Inferior parietal cortex (tissue), 1 donor: ENCODE results near the gene ACSS1.

Experiments
- DNase-seq: peaks from one replicate; pipeline ENCODE4 v3.0.0-alpha.2; 2016; ENCODE audit errors: extremely low spot score

The ACSS1 gene

GRCh38 chr20:24972341-24972740 lies 85.6 kb downstream of the ACSS1 start:
- DNase-seq = no peak

- no peak for DNase-seq
Observed at GRCh38 chr20:24971376-24972101, 86.4 kb downstream of the ACSS1 start.

GRCh38 chr20:24970754-24971153 lies 87.2 kb downstream of the ACSS1 start:
- DNase-seq = no peak

GRCh38 chr20:24970030-24970553 lies 87.8 kb downstream of the ACSS1 start:
- DNase-seq = no peak

DNA sequence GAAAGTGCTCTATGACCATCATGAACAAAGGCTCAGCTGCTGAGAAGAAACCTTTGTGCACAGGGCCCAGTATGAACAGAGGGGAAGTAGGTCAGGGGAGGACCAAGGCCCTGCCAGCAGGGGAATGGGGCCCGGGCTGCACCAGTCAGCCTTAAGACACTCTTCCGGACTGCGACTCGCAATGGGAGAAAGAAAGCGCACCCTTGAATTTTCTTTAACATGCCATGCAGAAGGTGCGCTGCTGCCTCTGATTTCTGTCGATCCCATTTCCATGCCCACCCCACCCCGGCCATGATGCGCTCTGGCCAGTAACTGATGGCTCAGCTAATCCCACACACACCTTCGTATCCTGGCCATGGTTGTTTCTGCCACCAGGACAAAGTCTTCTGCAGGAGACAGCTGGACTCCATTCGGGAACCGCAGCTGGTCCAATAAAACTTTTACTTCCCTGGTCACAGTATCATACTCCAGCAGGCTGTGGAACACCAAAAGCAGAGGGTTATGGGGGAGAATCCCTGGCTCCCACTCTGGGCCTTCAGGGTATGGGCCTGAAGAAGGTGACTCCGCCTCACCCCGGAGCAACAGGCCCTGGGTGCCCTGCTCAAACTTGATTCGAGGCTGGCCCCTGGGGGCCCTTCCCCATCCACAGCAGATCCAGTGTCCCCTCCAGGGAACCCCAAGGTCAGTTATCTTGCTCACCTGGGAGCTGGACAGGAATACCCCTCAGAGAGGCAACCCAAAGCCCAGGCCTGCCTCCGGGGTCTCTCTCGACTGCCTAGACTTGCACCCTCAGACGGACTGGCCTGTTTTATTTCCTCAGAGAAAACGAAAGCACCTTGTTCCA lies 88.5 kb downstream of the ACSS1 start:
- DNase-seq = no peak

DNA sequence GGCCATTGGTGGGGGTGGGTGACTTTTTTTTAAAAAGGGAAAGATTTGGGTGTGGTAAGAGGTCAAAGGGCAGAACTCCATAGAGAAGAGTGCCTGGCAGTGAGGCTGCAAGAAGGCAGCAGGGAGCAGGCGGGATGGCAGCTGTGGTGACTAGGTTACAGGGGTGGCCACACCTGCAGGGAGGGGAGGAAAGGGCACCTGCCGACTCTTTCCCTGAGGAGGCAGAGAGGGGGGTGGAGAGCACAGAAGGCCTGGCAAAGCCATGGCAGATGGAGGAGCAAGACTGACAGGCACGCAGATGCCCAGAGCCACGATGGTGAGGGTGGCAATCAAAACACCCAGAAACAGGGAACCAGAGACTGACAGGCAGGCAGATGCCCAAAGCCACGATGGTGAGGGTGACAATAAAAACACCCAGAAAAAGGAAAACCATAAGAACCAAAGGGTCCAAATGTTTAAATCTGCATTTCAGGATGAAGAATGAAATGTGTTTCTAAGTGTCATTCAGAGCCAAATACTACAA lies 89.6 kb downstream of the ACSS1 start:
- no peak for DNase-seq

DNA sequence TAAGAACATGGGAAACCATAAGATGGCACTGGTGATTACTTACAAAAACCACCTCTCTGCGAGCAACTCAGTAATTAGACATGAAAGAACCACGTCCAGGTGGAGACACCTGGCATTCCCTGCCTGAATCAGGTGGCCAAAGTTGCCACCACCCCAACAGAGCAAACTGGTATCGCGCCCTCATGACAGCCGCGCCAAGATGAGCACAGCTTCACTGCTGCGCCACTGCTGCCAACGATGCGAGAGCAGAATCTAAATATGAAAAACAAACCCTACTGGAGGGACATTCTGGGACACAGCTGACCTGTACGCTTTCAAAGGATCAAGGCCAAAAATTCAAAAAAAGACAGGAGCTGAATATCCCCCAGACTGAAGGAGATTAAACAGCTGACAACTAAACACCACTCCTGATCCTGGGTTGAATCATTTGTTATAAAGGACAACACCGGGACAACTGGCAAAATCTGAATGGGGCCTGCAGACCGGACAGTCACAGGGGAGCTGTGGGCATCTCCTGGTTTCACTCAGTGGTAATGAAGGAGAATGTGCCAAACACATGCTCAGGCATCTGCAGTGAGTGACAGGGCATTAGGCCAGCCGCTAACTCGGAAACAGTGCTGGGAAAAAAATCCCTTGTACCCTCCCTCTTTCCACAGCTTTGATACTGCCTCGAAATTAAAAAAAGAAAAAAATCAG lies 91.5 kb downstream of the ACSS1 start:
- DNase-seq = no peak

GRCh38 chr20:24965065-24965919 lies 92.6 kb downstream of the ACSS1 start:
- DNase-seq = no peak

GRCh38 chr20:24964506-24964840 lies 93.5 kb downstream of the ACSS1 start:
- no peak for DNase-seq

GRCh38 chr20:24963672-24964505 lies 94.0 kb downstream of the ACSS1 start:
- no peak for DNase-seq

DNA sequence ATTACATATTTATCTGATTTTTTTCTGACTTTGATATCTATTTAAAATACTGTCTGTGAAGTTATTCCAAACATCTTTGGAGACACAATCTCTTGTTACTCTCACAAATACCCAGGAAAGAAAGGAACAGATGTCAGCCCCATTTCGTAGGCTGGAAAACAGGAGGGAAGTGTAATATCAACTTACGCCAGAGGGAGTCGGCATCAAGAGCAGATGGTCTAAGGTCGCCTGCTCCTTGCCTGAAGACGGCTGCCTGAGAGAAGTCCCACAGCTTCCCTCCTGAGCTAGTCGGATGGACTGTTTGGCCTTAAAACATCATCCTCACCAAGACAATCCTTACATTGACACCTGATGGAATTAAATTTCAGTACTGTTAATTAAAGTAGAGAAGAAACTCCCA lies 95.4 kb downstream of the ACSS1 start:
- DNase-seq = no peak

GRCh38 chr20:24962182-24962492 lies 95.8 kb downstream of the ACSS1 start:
- DNase-seq = no peak

DNA sequence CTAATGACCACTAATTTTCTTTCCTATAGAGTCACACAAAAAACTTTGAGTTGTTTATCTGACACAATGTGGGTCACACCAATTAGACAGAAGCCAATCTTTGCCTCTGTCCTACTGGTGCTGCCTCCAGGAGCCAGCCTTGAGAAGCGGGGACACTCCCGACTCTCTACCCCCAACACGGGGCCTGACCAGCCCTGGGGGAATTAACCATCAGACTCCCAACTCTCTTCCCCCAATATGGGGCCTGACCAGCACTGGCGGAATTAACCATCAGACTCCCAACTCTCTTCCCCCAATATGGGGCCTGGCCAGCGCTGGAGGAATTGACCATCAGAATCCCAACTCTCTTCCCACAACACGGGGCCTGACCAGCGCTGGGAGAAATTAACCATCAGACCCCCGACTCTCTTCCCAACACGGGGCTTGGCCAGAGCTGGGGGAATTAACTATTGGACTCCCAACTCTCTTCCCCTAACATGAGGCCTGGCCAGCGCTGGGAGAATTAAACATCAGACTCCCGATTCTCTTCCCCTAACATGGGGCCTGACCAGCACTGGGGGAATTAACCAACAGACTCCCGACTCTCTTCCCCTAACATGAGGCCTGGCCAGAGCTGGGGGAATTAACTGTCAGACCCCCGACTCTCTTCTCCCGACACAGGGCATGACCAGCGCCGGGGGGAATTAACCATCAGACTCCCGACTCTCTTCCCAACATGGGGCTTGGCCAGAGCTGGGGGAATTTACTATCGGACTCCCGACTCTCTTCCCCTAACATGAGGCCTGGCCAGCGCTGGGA lies 96.4 kb downstream of the ACSS1 start:
- DNase-seq = no peak

DNA sequence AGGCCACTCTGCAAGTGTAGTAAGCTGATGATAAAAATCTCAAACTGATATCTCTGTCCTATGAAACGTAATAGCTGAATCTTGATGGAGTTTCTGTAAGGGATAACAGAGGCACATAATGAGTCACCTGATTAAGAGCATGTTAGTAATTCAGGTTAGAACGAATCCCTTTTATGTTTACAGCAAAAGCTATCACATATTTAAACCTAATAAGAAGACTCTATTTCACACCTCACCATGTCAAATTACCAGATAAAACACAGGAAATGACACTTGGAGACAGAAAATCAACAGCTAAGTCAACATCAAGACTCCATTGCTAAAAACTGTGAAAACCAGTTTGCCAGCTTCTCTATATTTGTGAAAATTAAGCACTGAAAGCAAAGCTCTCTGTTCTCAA lies 97.1 kb downstream of the ACSS1 start:
- DNase-seq = no peak

DNA sequence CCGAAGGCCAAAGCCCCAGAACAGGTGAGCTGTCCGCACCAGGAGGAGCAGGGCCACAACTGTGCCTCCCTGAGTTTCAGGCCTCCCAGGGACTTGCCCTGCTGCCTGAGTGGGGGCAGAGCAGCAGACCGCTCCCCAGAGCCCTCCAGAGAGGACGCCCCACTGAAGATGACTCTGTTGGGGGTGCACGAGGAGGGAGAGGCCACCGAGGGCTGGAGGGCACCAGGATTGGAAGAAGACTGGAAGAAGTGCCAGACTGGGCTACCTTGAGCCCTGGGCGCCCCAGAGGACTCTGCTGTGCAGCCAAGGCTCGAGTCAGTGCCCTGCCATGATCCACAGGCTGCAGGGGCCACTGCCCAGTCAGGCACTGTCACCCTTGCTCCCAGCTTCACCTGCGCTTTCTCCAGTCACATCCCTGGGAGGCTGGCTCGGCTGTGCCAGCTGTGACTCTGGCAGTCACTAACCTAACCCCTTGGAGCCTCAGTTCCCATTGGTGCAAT lies 97.6 kb downstream of the ACSS1 start:
- DNase-seq = no peak

GRCh38 chr20:24959591-24960301 lies 98.2 kb downstream of the ACSS1 start:
- DNase-seq = no peak

GRCh38 chr20:24958506-24959385 lies 99.2 kb downstream of the ACSS1 start:
- DNase-seq = no peak
